K562 (cell line): ENCODE results near the gene ADIG. TPM values are rescaled to one million over a fixed set of nuclear protein-coding genes. Genes with fewer than 3 reads are reported as not detected.

ENCODE experiments used
- ATAC-seq: fragments of 200-7000 bp; cut with Tn5 transposase; 3 replicates; pipeline ENCODE4 v1.9.1; 2020; ENCODE audit warnings: moderate library complexity
- BruUV-seq: library from RNA; stranded (reverse); fragments of 400-500 nt; replicated peaks from 2 replicates; lab custom pipeline; 2021; lab: Mats Ljungman, UMichigan
- CTCF ChIA-PET: fragments of 300-600 bp; formaldehyde crosslinking; extraction: SDS; loops from one replicate; lab custom pipeline; 2021; ENCODE audit warnings: low intra/inter-chr PET ratio; lab: Yijun Ruan, JAX
- POLR2A ChIA-PET: fragments of 300-600, 350-650 bp; sonication (Branson Sonifier 250); formaldehyde crosslinking; extraction: SDS; loops from one replicate; lab custom pipeline; 2021; ENCODE audit warnings: antibody characterized with exemption, inconsistent platforms; lab: Yijun Ruan, JAX
- DNase-seq, 4 experiments: peaks; one replicate each; pipeline versions ENCODE4 v3.0.0 to v3.0.0-alpha.2; 2011 to 2018; ENCODE audit warnings: low spot score in 3 of 4, mixed read lengths in 3 of 4; ENCODE audit errors: extremely low read depth in 1 of 4
- FAIRE-seq: peaks from 2 replicates; lab custom pipeline; 2011; peaks lifted over from hg19 to GRCh38; lab: Jason Lieb, UNC
- H2AFZ ChIP-seq: 2 replicates; pipeline ENCODE4 v1.6.0; 2011; ENCODE audit warnings: low read depth, low read length, control low read depth, inconsistent platforms
- H3K27ac ChIP-seq: fragments of 200-600 bp; 3 replicates; pipeline ENCODE4 v1.8.0; 2011; ENCODE audit warnings: low read depth, mild to moderate bottlenecking, control low read depth, inconsistent platforms, low read length, moderate library complexity, mixed read lengths; ENCODE audit errors: extremely low read depth
- H3K27me3 ChIP-seq, 2 experiments: fragments of 300-600 bp in 1 of 2; 2 replicates in 1 of 2; 3 replicates in 1 of 2; pipeline versions ENCODE4 v1.6.0 to v1.8.0; 2011; ENCODE audit warnings: inconsistent platforms in 2 of 2, low read length in 2 of 2, mild to moderate bottlenecking in 1 of 2, mixed read lengths in 1 of 2, moderate library complexity in 1 of 2; ENCODE audit not compliant: control insufficient read depth in 2 of 2, insufficient read depth in 2 of 2
- H3K36me3 ChIP-seq: fragments of 300-600 bp; 3 replicates; pipeline ENCODE4 v1.8.0; 2011; ENCODE audit warnings: mild to moderate bottlenecking, low read length, inconsistent platforms; ENCODE audit not compliant: control insufficient read depth, insufficient read depth
- H3K4me1 ChIP-seq, 2 experiments: fragments of 200-600 bp in 1 of 2; replicated peaks in 1 of 2; 2 replicates in 1 of 2; 3 replicates in 1 of 2; pipeline versions ENCODE4 v1.5.1 to v1.8.0; 2011; ENCODE audit warnings: inconsistent platforms in 2 of 2, low read length in 2 of 2, mild to moderate bottlenecking in 1 of 2, mixed read lengths in 1 of 2, moderate library complexity in 1 of 2; ENCODE audit not compliant: control insufficient read depth in 2 of 2, insufficient read depth in 2 of 2
- H3K4me2 ChIP-seq: 2 replicates; pipeline ENCODE4 v1.6.1; 2011; ENCODE audit warnings: low read length, control low read depth, inconsistent platforms, mixed read lengths; ENCODE audit not compliant: insufficient read depth
- H3K4me3 ChIP-seq: fragments of 200-600 bp; sonication (generic), shearing (Covaris generic); 2 replicates; pipeline ENCODE4 v1.5.1; 2016; ENCODE audit warnings: control low read depth, inconsistent platforms
- H3K79me2 ChIP-seq: fragments of 200-600 bp; 3 replicates; pipeline ENCODE4 v1.8.0; 2011; ENCODE audit warnings: low read length, inconsistent platforms; ENCODE audit not compliant: control insufficient read depth, insufficient read depth
- H3K9ac ChIP-seq, 2 experiments: 2 replicates each; pipeline versions ENCODE4 v1.6.0 to v1.6.1; 2011; ENCODE audit warnings: low read depth in 2 of 2, low read length in 2 of 2, control low read depth in 1 of 2, inconsistent platforms in 1 of 2, mild to moderate bottlenecking in 1 of 2, mixed read lengths in 1 of 2; ENCODE audit not compliant: insufficient read depth in 1 of 2
- H3K9me1 ChIP-seq: one replicate; pipeline ENCODE4 v1.6.0; 2011; ENCODE audit warnings: inconsistent platforms, mild to moderate bottlenecking, low read length, moderate library complexity; ENCODE audit not compliant: control insufficient read depth, insufficient read depth
- H3K9me3 ChIP-seq: replicated peaks from 2 replicates; pipeline ENCODE4 v1.5.1; 2011; ENCODE audit warnings: low read depth, low read length, inconsistent platforms; ENCODE audit not compliant: control insufficient read depth, insufficient read depth
- H4K20me1 ChIP-seq: replicated peaks from 2 replicates; pipeline ENCODE4 v1.6.1; 2011; ENCODE audit warnings: low read length, inconsistent platforms, mixed read lengths; ENCODE audit not compliant: control insufficient read depth, insufficient read depth
- AFF4 ChIP-seq: sonication (generic); formaldehyde crosslinking; IDR thresholded peaks from 2 replicates; pipeline ENCODE4 v1.8.0; 2023; ENCODE audit warnings: mild to moderate bottlenecking, missing genetic modification reagents
- CHCHD3 ChIP-seq: fragments of 250-450 bp; sonication (Bioruptor Pico); IDR thresholded peaks from 2 replicates; pipeline ENCODE4 v2.1.2; 2022; ENCODE audit warnings: mild to moderate bottlenecking
- CHD4 ChIP-seq: fragments of 200-600 bp; sonication (generic); IDR thresholded peaks from 3 replicates; pipeline ENCODE4 v1.6.1; 2012; ENCODE audit warnings: low read depth, mild to moderate bottlenecking, mixed read lengths, low read length, inconsistent platforms; ENCODE audit not compliant: insufficient read depth, insufficient replicate concordance, poor library complexity, severe bottlenecking
- FOXA1 ChIP-seq: fragments of 450-650 bp; IDR thresholded peaks from 2 replicates; pipeline ENCODE4 v1.6.1; 2016; ENCODE audit warnings: mild to moderate bottlenecking, borderline replicate concordance
- NELFE ChIP-seq: IDR thresholded peaks from 2 replicates; pipeline ENCODE4 v1.6.1; 2011; ENCODE audit warnings: mild to moderate bottlenecking; ENCODE audit not compliant: insufficient read depth, insufficient read length
- NFYB ChIP-seq: IDR thresholded peaks from 2 replicates; pipeline ENCODE4 v1.6.1; 2011; ENCODE audit warnings: mild to moderate bottlenecking, moderate library complexity; ENCODE audit not compliant: insufficient read length; ENCODE audit errors: extremely low read depth
- TEAD1 ChIP-seq, 2 experiments: fragments of 450-650 bp in 1 of 2; sonication (generic) in 1 of 2; formaldehyde crosslinking; IDR thresholded peaks; 2 replicates each; pipeline versions ENCODE4 v1.4.0 to v1.8.0; 2020 to 2022; ENCODE audit warnings: mild to moderate bottlenecking in 2 of 2, missing genetic modification reagents in 1 of 2
- XRCC5 ChIP-seq: fragments of 200-400 bp; formaldehyde crosslinking; IDR thresholded peaks from 2 replicates; pipeline ENCODE4 v1.6.1; 2017; ENCODE audit warnings: low read depth, mild to moderate bottlenecking, low read length
- ZBTB33 ChIP-seq: sonication (generic); formaldehyde crosslinking; IDR thresholded peaks from 2 replicates; pipeline ENCODE4 v1.8.1; 2023; ENCODE audit warnings: mild to moderate bottlenecking, missing genetic modification reagents
- ZBTB43 ChIP-seq: sonication (generic); formaldehyde crosslinking; IDR thresholded peaks from 2 replicates; pipeline ENCODE4 v1.8.0; 2023; ENCODE audit warnings: mild to moderate bottlenecking, missing genetic modification reagents
- ZNF316 ChIP-seq: fragments of 450-650 bp; IDR thresholded peaks from 2 replicates; pipeline ENCODE4 v1.6.1; 2016
- ZNF584 ChIP-seq: fragments of 200-800 bp; sonication (Bioruptor generic); IDR thresholded peaks from 2 replicates; pipeline ENCODE4 v1.6.1; 2016; ENCODE audit warnings: low read depth, mild to moderate bottlenecking, missing genetic modification characterization, missing compliant biosample characterization
- ZNF644 ChIP-seq: fragments of 200-800 bp; sonication (Bioruptor generic); IDR thresholded peaks from 2 replicates; pipeline ENCODE4 v1.6.1; 2016; ENCODE audit warnings: low read depth, missing genetic modification characterization, missing compliant biosample characterization
- WGBS: fragments of 100-300 bp; shearing (Covaris generic); methylation state at CpG from one replicate; pipeline ENCODE4 v1.1.6; 2016; ENCODE audit warnings: low coverage, mixed read lengths; ENCODE audit not compliant: insufficient coverage; ENCODE audit errors: missing lambda C conversion rate; 5-methylcytosine and 5-hydroxymethylcytosine counted together
- in situ Hi-C: fragments of 300-500 bp; cut with MboI; formaldehyde crosslinking; loops from 4 replicates; pipeline ENCODE4 v1.15.0; 2018; ENCODE audit warnings: inconsistent platforms, mixed read lengths
- intact Hi-C: fragments of 100-400 bp; cut with micrococcal nuclease; formaldehyde crosslinking; loops from 2 replicates; pipeline ENCODE4 v1.14.2; 2022
- polyA plus RNA-seq, 8 experiments: library from polyadenylated mRNA; depleted of rRNA in 4 of 8; stranded (reverse) in 5 of 8; unstranded in 3 of 8; fragments of >200 nt; fragmentation: Nextera tagmentation in 2 of 8; fragmentation: Illumina TruSeq in 1 of 8; extraction: Ambion mirVana in 2 of 8; extraction: Trizol in 1 of 8; gene quantifications; 2 replicates each; pipeline versions ENCODE4 v1.2.1 to v1.2.3, GENCODE V29; 2011 to 2014; ENCODE audit warnings: inconsistent platforms in 1 of 8, missing spikeins in 1 of 8
- total RNA-seq, 7 experiments: library from RNA; depleted of rRNA in 6 of 7; stranded (reverse); fragments of >200 nt in 6 of 7; fragmentation: Illumina TruSeq in 2 of 7; extraction: Trizol in 2 of 7; gene quantifications; 2 replicates each; pipeline versions ENCODE4 v1.2.1 to v1.2.3, GENCODE V29; 2011 to 2021; ENCODE audit warnings: low replicate concordance in 1 of 7

ADIG gene
- total and polyA plus RNA-seq, 9 of the 15 experiments (the other 6 are each of a cell fraction or from before 2014, with no cell fraction given) = not detected

GRCh38 chr20:38633577-38634093 lies 52.6 kb downstream of the ADIG start (continued):
- TF ChIP-seq ZBTB43 (CRISPR knock-in tag) (no peak), NELFE (no peak), CHD4 (no peak), ZNF316 (no peak), XRCC5 (peak; percentile 59; the same call in 1 of the 2 replicates)

- 10% methylated on average over 3 of the region's 3 CpGs for WGBS
- Histone ChIP-seq H3K4me2 (no peak overlapping the region; the same call in 1 of the 2 replicates), H3K36me3 (no peaks in the 10 kb centered on the region), H2AFZ (peak overlapping the region; percentile 52; the same call in 1 of the 2 replicates), H3K9me3 (no peaks in the 10 kb centered on the region), H3K27me3 (peaks cover 15 to 30% of the 10 kb centered on the region in 2 experiments), H3K27ac (no peak overlapping the region), H3K4me3 (no peak overlapping the region), H3K9me1 (no peaks in the 10 kb centered on the region), H3K4me1 (no peaks in the 10 kb centered on the region; a peak in 1 of 5 replicates), H4K20me1 (no peaks in the 10 kb centered on the region), H3K79me2 (no peaks in the 10 kb centered on the region), H3K9ac (no peak overlapping the region)
- intact Hi-C loops (no loop called here), in situ Hi-C loops (no loop called here)
- ChIA-PET CTCF (no interaction called here), POLR2A (interaction anchor here (1.1 kb wide), 1 partner anchor 16 kb away, joined by 4 read pairs; no protein-coding TSS in a partner anchor)
- no TSS peak for BruUV-seq
- peak; percentile 6 for FAIRE-seq
- no peak for ATAC-seq
- DNase-seq = peak; percentile 24 to 58 (median 50)
- TF ChIP-seq AFF4 (no peak), TEAD1 (CRISPR knock-in tag; IDR thresholded peaks at IDR 0.05) (no peak), ZBTB33 (CRISPR knock-in tag) (no peak), FOXA1 (no peak), ZNF584 (CRISPR knock-in tag) (no peak), NFYB (peak; percentile 47), CHCHD3 (CRISPR knock-in tag) (no peak), ZNF644 (no peak)
Observed at GRCh38 chr20:38635721-38636288, 54.8 kb downstream of the ADIG start.
